K562 (cell line): Measurements from ENCODE around the gene MBOAT7. TPM values are rescaled to one million over a fixed set of nuclear protein-coding genes. Genes with fewer than 3 reads are reported as not detected.

Experiments used
- CBX2 ChIP-seq: fragments of 200-600 bp; sonication (generic); IDR thresholded peaks from one replicate; pipeline ENCODE4 v1.6.1; 2012; ENCODE audit warnings: mild to moderate bottlenecking, low read length, inconsistent platforms; ENCODE audit not compliant: insufficient read depth, poor library complexity, severe bottlenecking
- FOXM1 ChIP-seq, 2 experiments: fragments of 450-650 bp in 1 of 2; sonication (generic) in 1 of 2; formaldehyde crosslinking in 1 of 2; IDR thresholded peaks; 2 replicates each; pipeline versions ENCODE4 v1.6.1 to v1.9.0; 2017 to 2022; ENCODE audit warnings: low read depth in 2 of 2, mild to moderate bottlenecking in 2 of 2, missing genetic modification reagents in 1 of 2, moderate library complexity in 1 of 2
- HMG20B ChIP-seq: fragments of 250-450 bp; sonication (Bioruptor Pico); IDR thresholded peaks from 2 replicates; pipeline ENCODE4 v1.5.0; 2021; ENCODE audit warnings: mild to moderate bottlenecking
- ILK ChIP-seq: fragments of 450-650 bp; IDR thresholded peaks from 2 replicates; pipeline ENCODE4 v1.6.1; 2016; ENCODE audit warnings: missing genetic modification characterization, low read depth, mild to moderate bottlenecking, missing compliant biosample characterization, moderate library complexity, borderline replicate concordance
- JUND ChIP-seq, 2 experiments: IDR thresholded peaks; 2 replicates in 1 of 2; 3 replicates in 1 of 2; pipeline ENCODE4 v1.6.1; 2011; ENCODE audit warnings: borderline replicate concordance in 2 of 2, low read depth in 2 of 2, low read length in 2 of 2, improper control_type of control experiment in 1 of 2, missing biosample characterization in 1 of 2, missing genetic modification characterization in 1 of 2, missing genetic modification reagents in 1 of 2
- MNT ChIP-seq, 2 experiments: fragments of 450-650 bp; conservative IDR thresholded peaks; 2 replicates each; pipeline ENCODE4 v1.6.1; 2017; ENCODE audit warnings: mild to moderate bottlenecking in 2 of 2, moderate library complexity in 2 of 2
- MYNN ChIP-seq, 2 experiments: sonication (generic); formaldehyde crosslinking in 1 of 2; IDR thresholded peaks; 2 replicates each; pipeline versions ENCODE4 v1.5.0 to v1.6.1; 2016 to 2020; ENCODE audit warnings: antibody characterized with exemption in 1 of 2, missing genetic modification reagents in 1 of 2
- POLR2G ChIP-seq: fragments of 200-400 bp; formaldehyde crosslinking; IDR thresholded peaks from 2 replicates; pipeline ENCODE4 v1.6.1; 2017; ENCODE audit warnings: low read depth, mild to moderate bottlenecking, antibody characterized with exemption, low read length, moderate library complexity
- PTTG1 ChIP-seq: fragments of 450-650 bp; IDR thresholded peaks from 2 replicates; pipeline ENCODE4 v1.6.1; 2016; ENCODE audit warnings: low read depth, mild to moderate bottlenecking, missing genetic modification characterization, missing compliant biosample characterization
- THRAP3 ChIP-seq: fragments of 450-650 bp; IDR thresholded peaks from 2 replicates; pipeline ENCODE4 v1.6.1; 2016; ENCODE audit warnings: mild to moderate bottlenecking, inconsistent platforms, borderline replicate concordance
- ZBTB33 ChIP-seq: sonication (generic); formaldehyde crosslinking; IDR thresholded peaks from 2 replicates; pipeline ENCODE4 v1.8.1; 2023; ENCODE audit warnings: mild to moderate bottlenecking, missing genetic modification reagents
- ZNF174 ChIP-seq: fragments of 250-450 bp; sonication (Bioruptor Pico); IDR thresholded peaks from 2 replicates; pipeline ENCODE4 v1.4.0; 2020; ENCODE audit warnings: mild to moderate bottlenecking
- ZNF644 ChIP-seq: fragments of 200-800 bp; sonication (Bioruptor generic); IDR thresholded peaks from 2 replicates; pipeline ENCODE4 v1.6.1; 2016; ENCODE audit warnings: low read depth, missing genetic modification characterization, missing compliant biosample characterization
- polyA plus RNA-seq, 8 experiments: library from polyadenylated mRNA; depleted of rRNA in 4 of 8; stranded (reverse) in 5 of 8; unstranded in 3 of 8; fragments of >200 nt; fragmentation: Nextera tagmentation in 2 of 8; fragmentation: Illumina TruSeq in 1 of 8; extraction: Ambion mirVana in 2 of 8; extraction: Trizol in 1 of 8; gene quantifications; 2 replicates each; pipeline versions ENCODE4 v1.2.1 to v1.2.3, GENCODE V29; 2011 to 2014; ENCODE audit warnings: inconsistent platforms in 1 of 8, missing spikeins in 1 of 8
- total RNA-seq, 7 experiments: library from RNA; depleted of rRNA in 6 of 7; stranded (reverse); fragments of >200 nt in 6 of 7; fragmentation: Illumina TruSeq in 2 of 7; extraction: Trizol in 2 of 7; gene quantifications; 2 replicates each; pipeline versions ENCODE4 v1.2.1 to v1.2.3, GENCODE V29; 2011 to 2021; ENCODE audit warnings: low replicate concordance in 1 of 7

MBOAT7 gene
- total and polyA plus RNA-seq, 9 of the 15 experiments (the other 6 are each of a cell fraction or from before 2014, with no cell fraction given), result 1.4 to 153 (median 56.1) TPM

GRCh38 chr19:54206030-54206830, 16.9 kb upstream of the MBOAT7 start (continued):
- TF ChIP-seq PTTG1, result no peak
- TF ChIP-seq ZNF644 (tag), result no peak
- no peak for TF ChIP-seq THRAP3
- 0 out of 2 replicates have a peak, but pooled peaks have one; percentile 42 for TF ChIP-seq POLR2G
- no peak for TF ChIP-seq JUND (IDR thresholded peaks at IDR 0.05; ENCODE audit: borderline replicate concordance, low read depth, low read length)
- TF ChIP-seq JUND (tag; IDR thresholded peaks at IDR 0.05; ENCODE audit: borderline replicate concordance, low read depth, low read length), result no peak
- TF ChIP-seq ILK (tag), result no peak
- no peak for TF ChIP-seq ZNF174 (CRISPR knock-in tag)
- no peak for TF ChIP-seq HMG20B (CRISPR knock-in tag)
- TF ChIP-seq CBX2, result no peak
- TF ChIP-seq FOXM1 (IDR thresholded peaks at IDR 0.05; ENCODE audit: low read depth), result no peak
- no peak for TF ChIP-seq FOXM1 (CRISPR knock-in tag; IDR thresholded peaks at IDR 0.05; ENCODE audit: low read depth)
- no peak for TF ChIP-seq ZBTB33 (CRISPR knock-in tag)
- TF ChIP-seq MNT (conservative IDR thresholded peaks at IDR 0.05), result 0 out of 4 replicates have a peak, but pooled peaks of 1 of the 2 experiments have one; percentile 30
- no peak for TF ChIP-seq MYNN (IDR thresholded peaks at IDR 0.05)
- no peak for TF ChIP-seq MYNN (CRISPR knock-in tag; IDR thresholded peaks at IDR 0.05)
